ENCODE data around the gene GUCY1B1. TPM values are rescaled to one million over a fixed set of nuclear protein-coding genes. Genes with fewer than 3 reads are reported as not detected.

GUCY1B1 gene
- polyA plus RNA-seq, 1 of the 3 experiments (the other 2 are of a cell fraction), result 0.38 TPM

DNA sequence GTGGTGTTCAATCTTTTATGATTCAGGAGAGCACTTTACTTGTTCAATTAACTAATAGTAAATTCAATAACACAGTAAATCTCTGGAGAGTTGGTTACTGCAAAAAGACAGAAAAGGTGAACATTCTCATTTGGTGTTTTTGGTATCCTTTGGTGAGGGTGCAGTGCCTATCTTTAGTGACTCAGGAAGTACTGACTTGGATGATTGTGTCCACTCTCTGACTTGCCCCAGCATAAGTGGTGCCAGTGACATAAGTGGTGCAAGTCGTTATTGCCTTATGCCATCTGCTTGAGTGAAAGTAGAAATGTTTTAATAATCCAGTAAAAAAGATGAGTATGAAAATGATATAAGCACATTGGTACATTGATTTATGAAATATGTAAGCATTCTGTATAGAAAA is 27.0 kb downstream of the GUCY1B1 start:
- no peaks in the 10 kb centered on the region for H3F3A ChIP-seq (replicated peaks; ENCODE audit: insufficient read depth)
- TF ChIP-seq RAD21 (IDR thresholded peaks at IDR 0.05; ENCODE audit: low read length) (no peak), SIN3A (IDR thresholded peaks at IDR 0.05; ENCODE audit: borderline replicate concordance, low read depth, low read length) (no peak), POLR2AphosphoS5 (IDR thresholded peaks at IDR 0.05; ENCODE audit: low read depth, low read length) (no peak), GATA2 (CRISPR knock-in tag; IDR thresholded peaks at IDR 0.05) (no peak), EP300 (IDR thresholded peaks at IDR 0.05; ENCODE audit: borderline replicate concordance in 1 of 2, low read depth in 1 of 2, low read length in 1 of 2) (no peak), MEF2A (IDR thresholded peaks at IDR 0.05; ENCODE audit: borderline replicate concordance, low read depth) (no peak), GABPA (IDR thresholded peaks at IDR 0.05; ENCODE audit: low read depth) (no peak)
- TF ChIP-seq, protein P1, sequence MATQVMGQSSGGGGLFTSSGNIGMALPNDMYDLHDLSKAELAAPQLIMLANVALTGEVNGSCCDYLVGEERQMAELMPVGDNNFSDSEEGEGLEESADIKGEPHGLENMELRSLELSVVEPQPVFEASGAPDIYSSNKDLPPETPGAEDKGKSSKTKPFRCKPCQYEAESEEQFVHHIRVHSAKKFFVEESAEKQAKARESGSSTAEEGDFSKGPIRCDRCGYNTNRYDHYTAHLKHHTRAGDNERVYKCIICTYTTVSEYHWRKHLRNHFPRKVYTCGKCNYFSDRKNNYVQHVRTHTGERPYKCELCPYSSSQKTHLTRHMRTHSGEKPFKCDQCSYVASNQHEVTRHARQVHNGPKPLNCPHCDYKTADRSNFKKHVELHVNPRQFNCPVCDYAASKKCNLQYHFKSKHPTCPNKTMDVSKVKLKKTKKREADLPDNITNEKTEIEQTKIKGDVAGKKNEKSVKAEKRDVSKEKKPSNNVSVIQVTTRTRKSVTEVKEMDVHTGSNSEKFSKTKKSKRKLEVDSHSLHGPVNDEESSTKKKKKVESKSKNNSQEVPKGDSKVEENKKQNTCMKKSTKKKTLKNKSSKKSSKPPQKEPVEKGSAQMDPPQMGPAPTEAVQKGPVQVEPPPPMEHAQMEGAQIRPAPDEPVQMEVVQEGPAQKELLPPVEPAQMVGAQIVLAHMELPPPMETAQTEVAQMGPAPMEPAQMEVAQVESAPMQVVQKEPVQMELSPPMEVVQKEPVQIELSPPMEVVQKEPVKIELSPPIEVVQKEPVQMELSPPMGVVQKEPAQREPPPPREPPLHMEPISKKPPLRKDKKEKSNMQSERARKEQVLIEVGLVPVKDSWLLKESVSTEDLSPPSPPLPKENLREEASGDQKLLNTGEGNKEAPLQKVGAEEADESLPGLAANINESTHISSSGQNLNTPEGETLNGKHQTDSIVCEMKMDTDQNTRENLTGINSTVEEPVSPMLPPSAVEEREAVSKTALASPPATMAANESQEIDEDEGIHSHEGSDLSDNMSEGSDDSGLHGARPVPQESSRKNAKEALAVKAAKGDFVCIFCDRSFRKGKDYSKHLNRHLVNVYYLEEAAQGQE (IDR thresholded peaks at IDR 0.05; ENCODE audit: low read depth, low read length), result no peak
- TF ChIP-seq, protein P2, sequence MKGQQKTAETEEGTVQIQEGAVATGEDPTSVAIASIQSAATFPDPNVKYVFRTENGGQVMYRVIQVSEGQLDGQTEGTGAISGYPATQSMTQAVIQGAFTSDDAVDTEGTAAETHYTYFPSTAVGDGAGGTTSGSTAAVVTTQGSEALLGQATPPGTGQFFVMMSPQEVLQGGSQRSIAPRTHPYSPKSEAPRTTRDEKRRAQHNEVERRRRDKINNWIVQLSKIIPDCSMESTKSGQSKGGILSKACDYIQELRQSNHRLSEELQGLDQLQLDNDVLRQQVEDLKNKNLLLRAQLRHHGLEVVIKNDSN (IDR thresholded peaks at IDR 0.05; ENCODE audit: borderline replicate concordance, low read depth), result no peak
- no peaks in the 10 kb centered on the region for H3K27me3 ChIP-seq (ENCODE audit: insufficient read depth)
- no peak overlapping the region for H3K4me3 ChIP-seq (ENCODE audit: low read depth in 2 of 2, low read length in 1 of 2)
- no peak overlapping the region for H3K9ac ChIP-seq
- CTCF ChIA-PET, result interaction anchor here (0.7 to 1.8 kb wide), 5 partner anchors 31 to 979 kb away, joined by 3 to 27 read pairs (median 6); no protein-coding TSS in a partner anchor
- 28% methylated on average over 1 of the region's 1 CpG for WGBS (ENCODE audit: low lambda C conversion rate)
- no peaks in the 10 kb centered on the region for H3K9me3 ChIP-seq
- H3K79me2 ChIP-seq (ENCODE audit: insufficient read depth), result no peaks in the 10 kb centered on the region
- no peaks in the 10 kb centered on the region; a peak in 1 of 4 replicates for H3K4me1 ChIP-seq (ENCODE audit: control insufficient read depth in 1 of 2, insufficient read depth in 2 of 2, low read depth in 1 of 2, low read length in 1 of 2)
- no peak overlapping the region for H3K4me2 ChIP-seq
- DNase-seq, result no peak
- POLR2A ChIA-PET, result no interaction called here
- H4K20me1 ChIP-seq (ENCODE audit: insufficient read depth), result no peaks in the 10 kb centered on the region
- H3K9me2 ChIP-seq, result no peaks in the 10 kb centered on the region
- H3K36me3 ChIP-seq (replicated peaks in 1 of 2; ENCODE audit: control insufficient read depth in 1 of 2, insufficient read depth in 2 of 2, low read length in 1 of 2), result no peaks in the 10 kb centered on the region
- H2AFZ ChIP-seq (ENCODE audit: low read depth), result no peak overlapping the region
- H3K27ac ChIP-seq (ENCODE audit: low read depth in 2 of 2, low read length in 1 of 2), result no peak overlapping the region

DNA sequence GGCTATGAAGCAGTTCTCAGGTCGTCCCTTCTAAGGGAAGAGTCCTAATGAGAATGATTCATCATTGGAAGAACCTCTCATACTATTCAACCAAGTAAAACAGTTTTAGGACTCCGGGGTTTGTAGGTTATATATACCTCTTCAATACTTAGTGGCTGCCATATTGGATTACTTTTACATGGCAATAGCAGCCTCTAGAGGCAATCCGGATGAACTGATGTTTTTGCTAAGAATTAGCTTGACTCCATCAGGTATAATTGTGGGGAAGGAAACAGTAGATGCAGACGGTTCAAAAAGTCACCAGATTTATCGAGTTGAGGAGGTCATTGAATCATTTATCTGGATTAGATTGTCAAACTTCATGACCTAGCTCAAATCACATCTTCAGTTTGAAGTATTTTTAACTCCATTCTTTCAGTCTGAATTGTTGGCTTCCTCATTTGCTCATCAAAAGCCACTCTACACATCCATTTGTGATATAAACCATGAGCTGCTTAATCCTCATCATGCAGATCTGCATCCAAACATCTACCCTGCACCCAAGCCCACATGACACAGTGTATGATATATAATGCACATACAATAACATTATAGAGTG is 28.4 kb downstream of the GUCY1B1 start:
- no peaks in the 10 kb centered on the region for H3K79me2 ChIP-seq (ENCODE audit: insufficient read depth)
- no peaks in the 10 kb centered on the region for H3K27me3 ChIP-seq (ENCODE audit: insufficient read depth)
- H3K36me3 ChIP-seq (replicated peaks in 1 of 2; ENCODE audit: control insufficient read depth in 1 of 2, insufficient read depth in 2 of 2, low read length in 1 of 2), result no peaks in the 10 kb centered on the region
- ChIA-PET POLR2A (no interaction called here), CTCF (interaction anchor here (0.6 to 2.1 kb wide), 35 partner anchors 9 to 980 kb away, joined by 3 to 27 read pairs (median 4); partner anchors contain the start of gene GUCY1B1)
- H3F3A ChIP-seq (replicated peaks; ENCODE audit: insufficient read depth), result no peaks in the 10 kb centered on the region
- H3K9me2 ChIP-seq, result no peaks in the 10 kb centered on the region
- no peak overlapping the region for H3K9ac ChIP-seq
- no peaks in the 10 kb centered on the region for H4K20me1 ChIP-seq (ENCODE audit: insufficient read depth)
- H3K27ac ChIP-seq (ENCODE audit: low read depth in 2 of 2, low read length in 1 of 2), result no peak overlapping the region
- no peak overlapping the region; the same call in 1 of the 2 replicates for H2AFZ ChIP-seq (ENCODE audit: low read depth)
- peak; percentile 65 for DNase-seq
- H3K4me1 ChIP-seq (ENCODE audit: control insufficient read depth in 1 of 2, insufficient read depth in 2 of 2, low read depth in 1 of 2, low read length in 1 of 2), result no peaks in the 10 kb centered on the region; a peak in 1 of 4 replicates
- 12% methylated on average over 5 of the region's 5 CpGs for WGBS (ENCODE audit: low lambda C conversion rate)
- no peak overlapping the region; a peak in 1 of 4 replicates for H3K4me3 ChIP-seq (ENCODE audit: low read depth in 2 of 2, low read length in 1 of 2)
- no peaks in the 10 kb centered on the region for H3K9me3 ChIP-seq
- no peak for TF ChIP-seq MXI1 (IDR thresholded peaks at IDR 0.05; ENCODE audit: low read depth, low read length)
- TF ChIP-seq SMC3 (IDR thresholded peaks at IDR 0.05; ENCODE audit: low read depth, low read length), result peak; percentile 87
- TF ChIP-seq, protein P3, sequence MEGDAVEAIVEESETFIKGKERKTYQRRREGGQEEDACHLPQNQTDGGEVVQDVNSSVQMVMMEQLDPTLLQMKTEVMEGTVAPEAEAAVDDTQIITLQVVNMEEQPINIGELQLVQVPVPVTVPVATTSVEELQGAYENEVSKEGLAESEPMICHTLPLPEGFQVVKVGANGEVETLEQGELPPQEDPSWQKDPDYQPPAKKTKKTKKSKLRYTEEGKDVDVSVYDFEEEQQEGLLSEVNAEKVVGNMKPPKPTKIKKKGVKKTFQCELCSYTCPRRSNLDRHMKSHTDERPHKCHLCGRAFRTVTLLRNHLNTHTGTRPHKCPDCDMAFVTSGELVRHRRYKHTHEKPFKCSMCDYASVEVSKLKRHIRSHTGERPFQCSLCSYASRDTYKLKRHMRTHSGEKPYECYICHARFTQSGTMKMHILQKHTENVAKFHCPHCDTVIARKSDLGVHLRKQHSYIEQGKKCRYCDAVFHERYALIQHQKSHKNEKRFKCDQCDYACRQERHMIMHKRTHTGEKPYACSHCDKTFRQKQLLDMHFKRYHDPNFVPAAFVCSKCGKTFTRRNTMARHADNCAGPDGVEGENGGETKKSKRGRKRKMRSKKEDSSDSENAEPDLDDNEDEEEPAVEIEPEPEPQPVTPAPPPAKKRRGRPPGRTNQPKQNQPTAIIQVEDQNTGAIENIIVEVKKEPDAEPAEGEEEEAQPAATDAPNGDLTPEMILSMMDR (IDR thresholded peaks at IDR 0.05), result peak; percentile 87
- TF ChIP-seq RAD21 (IDR thresholded peaks at IDR 0.05; ENCODE audit: low read length), result peak; percentile 96
- TF ChIP-seq YY1 (IDR thresholded peaks at IDR 0.05; ENCODE audit: low read depth), result peak; percentile 89; the same call in 1 of the 2 replicates
- H3K4me2 ChIP-seq, result no peak overlapping the region

All from SK-N-SH (cell line).